SK-MEL-5 (cell line): ENCODE measurements around the gene LRRC2. TPM values are rescaled to one million over a fixed set of nuclear protein-coding genes. Genes with fewer than 3 reads are reported as not detected.
"Not testable (repeated sequence)": the region's sequence is repeated elsewhere in the genome, so short reads cannot be mapped to it uniquely, and the experiment has no call there.

Source experiments
- DNase-seq: peaks from one replicate; pipeline ENCODE4 v3.0.0-alpha.2; 2016; ENCODE audit warnings: low read depth, low spot score
- in situ Hi-C: cut with HindIII; loops from 2 replicates; pipeline ENCODE4 v1.10.0; 2016; ENCODE audit warnings: low sequenced_read_pairs, high pct_unique_total_duplicates, low pct_unique_long_range_greater_than_20kb
- total RNA-seq: library from RNA; depleted of rRNA; stranded (reverse); fragments of >200 nt; shearing (Covaris generic); gene quantifications from 2 replicates; pipeline ENCODE4 v1.2.3, GENCODE V29; 2014

LRRC2 gene
- total RNA-seq, 1 experiment from 2014 or later = not detected

GRCh38 chr3:46586738-46587246 lies 20.7 kb upstream of the LRRC2 start:
- in situ Hi-C loops = no loop called here

GRCh38 chr3:46585799-46586693 lies 19.9 kb upstream of the LRRC2 start:
- in situ Hi-C loops = no loop called here
- DNase-seq = no peak

More at GRCh38 chr3:46586738-46587246, 20.7 kb upstream of the LRRC2 start:
- no peak for DNase-seq

GRCh38 chr3:46584598-46585467 lies 18.7 kb upstream of the LRRC2 start:
- no peak for DNase-seq
- in situ Hi-C loops = no loop called here

GRCh38 chr3:46580675-46581074 lies 14.6 kb upstream of the LRRC2 start:
- in situ Hi-C loops = no loop called here

GRCh38 chr3:46579756-46580286 lies 13.7 kb upstream of the LRRC2 start:
- in situ Hi-C loops = no loop called here
- no peak for DNase-seq

More at GRCh38 chr3:46580675-46581074, 14.6 kb upstream of the LRRC2 start:
- DNase-seq = no peak

- no peak for DNase-seq
- in situ Hi-C loops = no loop called here
Measured at GRCh38 chr3:46578973-46579755, 13.1 kb upstream of the LRRC2 start.

- DNase-seq, in situ Hi-C loops: not testable (repeated sequence)
Measured at GRCh38 chr3:46577580-46578249, 11.6 kb upstream of the LRRC2 start.

- in situ Hi-C loops = no loop called here
Measured at GRCh38 chr3:46576879-46577278, 10.8 kb upstream of the LRRC2 start.

GRCh38 chr3:46576386-46576785 lies 10.3 kb upstream of the LRRC2 start:
- in situ Hi-C loops = no loop called here

More at GRCh38 chr3:46576879-46577278, 10.8 kb upstream of the LRRC2 start:
- DNase-seq = no peak

GRCh38 chr3:46575577-46576222 lies 9.6 kb upstream of the LRRC2 start:
- in situ Hi-C loops = no loop called here
- DNase-seq = no peak

More at GRCh38 chr3:46576386-46576785, 10.3 kb upstream of the LRRC2 start:
- DNase-seq = no peak

GRCh38 chr3:46574881-46575576 lies 8.9 kb upstream of the LRRC2 start:
- in situ Hi-C loops = no loop called here
- DNase-seq = no peak

GRCh38 chr3:46574243-46574646 lies 8.1 kb upstream of the LRRC2 start:
- in situ Hi-C loops = no loop called here
- no peak for DNase-seq

GRCh38 chr3:46573701-46574100 lies 7.6 kb upstream of the LRRC2 start:
- DNase-seq = no peak
- in situ Hi-C loops = no loop called here

GRCh38 chr3:46571684-46572083 lies 5.6 kb upstream of the LRRC2 start:
- no peak for DNase-seq
- in situ Hi-C loops = no loop called here

GRCh38 chr3:46565607-46566039 lies 479 bp downstream of the LRRC2 start:
- DNase-seq = no peak
- in situ Hi-C loops = no loop called here

- in situ Hi-C loops = no loop called here
- no peak for DNase-seq
Measured at GRCh38 chr3:46565077-46565476, 1.0 kb downstream of the LRRC2 start.
